ENCODE results near the gene TBC1D13.

- TF ChIP-seq RAD21 (IDR thresholded peaks at IDR 0.05; ENCODE audit: low read length) = no peak
- TF ChIP-seq POLR2A (IDR thresholded peaks at IDR 0.05; ENCODE audit: low read depth, low read length) = no peak
- TF ChIP-seq CTCF (conservative IDR thresholded peaks at IDR 0.05; ENCODE audit: low read depth, low read length) = no peak
- no peak for TF ChIP-seq NFE2L2 (IDR thresholded peaks at IDR 0.05; ENCODE audit: low read depth, low read length)
- TF ChIP-seq CEBPB (IDR thresholded peaks at IDR 0.05; ENCODE audit: low read depth, low read length) = no peak
- TF ChIP-seq USF2 (IDR thresholded peaks at IDR 0.05; ENCODE audit: low read depth, low read length) = no peak
- no peak for TF ChIP-seq ELK1 (IDR thresholded peaks at IDR 0.05; ENCODE audit: borderline replicate concordance, low read depth, low read length)
- no peak for TF ChIP-seq FOS (IDR thresholded peaks at IDR 0.05; ENCODE audit: low read depth, low read length)
- no peak for TF ChIP-seq RCOR1 (IDR thresholded peaks at IDR 0.05; ENCODE audit: insufficient replicate concordance, low read length)
- TF ChIP-seq MAFK (IDR thresholded peaks at IDR 0.05; ENCODE audit: low read depth, low read length) = no peak
These were observed 24.2 kb upstream of the TBC1D13 start for GRCh38 chr9:128762671-128763449.

All from IMR-90 (cell line).